Posterior vena cava (tissue), 2 donors: Measurements from ENCODE around the gene HOXA7. TPM values are rescaled to one million over a fixed set of nuclear protein-coding genes. Genes with fewer than 3 reads are reported as not detected.

ENCODE experiments used
- DNase-seq: peaks from one replicate; pipeline ENCODE4 v3.0.0-alpha.2; 2020; ENCODE audit warnings: low spot score
- intact Hi-C, 2 donors: fragments of 100-400 bp; cut with DNase I; formaldehyde crosslinking; loops; one replicate each; pipeline versions ENCODE4 v1.14.1 to v1.14.2; 2022 to 2023
- total RNA-seq, 2 donors: library from RNA; stranded (reverse); fragmentation: NEBNext Ultra II Directional; extraction: Animal tissue kit (Norgen Biotek cat#: 25700); gene quantifications; one replicate each; pipeline ENCODE4 v1.2.1, GENCODE V29; 2021
- donor health status: DM: yes; HTN: yes; CAD: no.
- donor health status: DM: yes; HTN: yes; CAD: no.

The HOXA7 gene
- total RNA-seq, 2 donors from 2014 or later = 6.2 to 6.7 TPM

- intact Hi-C loops = no loop called here
Observed at GRCh38 chr7:27119412-27119911, 37.0 kb downstream of the HOXA7 start.

GRCh38 chr7:27118580-27118979 lies 37.9 kb downstream of the HOXA7 start:
- no peak for DNase-seq
- intact Hi-C loops = no loop called here

More at GRCh38 chr7:27119412-27119911, 37.0 kb downstream of the HOXA7 start:
- no peak for DNase-seq

- intact Hi-C loops = no loop called here
- DNase-seq = no peak
Observed at GRCh38 chr7:27117887-27118491, 38.5 kb downstream of the HOXA7 start.

- intact Hi-C loops = no loop called here
- DNase-seq = no peak
Observed at GRCh38 chr7:27116962-27117886, 39.3 kb downstream of the HOXA7 start.

- intact Hi-C loops = no loop called here
- no peak for DNase-seq
Observed at GRCh38 chr7:27116031-27116961, 40.2 kb downstream of the HOXA7 start.

GRCh38 chr7:27115221-27116026 lies 41.1 kb downstream of the HOXA7 start:
- peak; percentile 85 for DNase-seq
- intact Hi-C loops = no loop called here

- intact Hi-C loops = no loop called here
- no peak for DNase-seq
Observed at GRCh38 chr7:27114881-27115220, 41.6 kb downstream of the HOXA7 start.

GRCh38 chr7:27113991-27114769 lies 42.3 kb downstream of the HOXA7 start:
- peak; percentile 87 for DNase-seq
- intact Hi-C loops = no loop called here

- intact Hi-C loops = no loop called here
- DNase-seq = peak; percentile 93
Observed at GRCh38 chr7:27112955-27113949, 43.2 kb downstream of the HOXA7 start.

- intact Hi-C loops = no loop called here
- no peak for DNase-seq
Observed at GRCh38 chr7:27112361-27112760, 44.1 kb downstream of the HOXA7 start.

- intact Hi-C loops = no loop called here
- no peak for DNase-seq
Observed at GRCh38 chr7:27111751-27112277, 44.7 kb downstream of the HOXA7 start.

GRCh38 chr7:27111042-27111750 lies 45.3 kb downstream of the HOXA7 start:
- no peak for DNase-seq
- intact Hi-C loops = no loop called here

GRCh38 chr7:27110186-27111031 lies 46.1 kb downstream of the HOXA7 start:
- peak; percentile 89 for DNase-seq
- intact Hi-C loops = no loop called here

GRCh38 chr7:27109466-27110185 lies 46.8 kb downstream of the HOXA7 start:
- no peak for DNase-seq
- intact Hi-C loops = no loop called here
